22Rv1 (cell line): ENCODE results near the gene G3BP2.

Source experiments
- H3K27ac ChIP-seq: fragments of 450-650 bp; 2 replicates; pipeline ENCODE4 v1.5.1; 2017
- CTCF ChIP-seq: fragments of 450-650 bp; IDR thresholded peaks from 2 replicates; pipeline ENCODE4 v1.5.1; 2017; ENCODE audit warnings: mild to moderate bottlenecking
- ZFX ChIP-seq: fragments of 450-650 bp; IDR thresholded peaks from 2 replicates; pipeline ENCODE4 v1.6.1; 2017; ENCODE audit warnings: antibody characterized with exemption, borderline replicate concordance

Gene G3BP2

GRCh38 chr4:75679876-75680575, 6.8 kb upstream of the G3BP2 start:
- TF ChIP-seq CTCF = no peak
- no peak for TF ChIP-seq ZFX
- H3K27ac ChIP-seq = no peak overlapping the region

- H3K27ac ChIP-seq = no peak overlapping the region
- TF ChIP-seq CTCF = no peak
- TF ChIP-seq ZFX = no peak
These were observed 5.8 kb upstream of the G3BP2 start for GRCh38 chr4:75678965-75679364.

GRCh38 chr4:75678473-75678872, 5.3 kb upstream of the G3BP2 start:
- H3K27ac ChIP-seq = no peak overlapping the region
- TF ChIP-seq ZFX = no peak
- TF ChIP-seq CTCF = no peak

GRCh38 chr4:75675004-75675531, 1.9 kb upstream of the G3BP2 start:
- no peak overlapping the region for H3K27ac ChIP-seq
- no peak for TF ChIP-seq ZFX
- TF ChIP-seq CTCF = no peak

GRCh38 chr4:75673959-75674328, 733 bp upstream of the G3BP2 start:
- H3K27ac ChIP-seq = peak overlapping the region; percentile 98
- TF ChIP-seq ZFX = no peak
- TF ChIP-seq CTCF = no peak

GRCh38 chr4:75672461-75673026, 667 bp downstream of the G3BP2 start:
- TF ChIP-seq CTCF = no peak
- no peak for TF ChIP-seq ZFX
- H3K27ac ChIP-seq = peak overlapping the region; percentile 98

GRCh38 chr4:75671802-75672421, 1.3 kb downstream of the G3BP2 start:
- peak overlapping the region; percentile 98 for H3K27ac ChIP-seq
- TF ChIP-seq CTCF (no peak), ZFX (no peak)
